Stimulated activated CD8-positive, alpha-beta memory T cell treated with anti-CD3 and anti-CD28 coated beads, Interleukin-7, amount 100 ng/mL, for 1 hour (primary cell): ENCODE measurements around the gene FLT4.

Experiments
- DNase-seq, 2 donors: peaks; one replicate each; pipeline ENCODE4 v3.0.0-alpha.2; 2020; ENCODE audit warnings: low read depth in 2 of 2

The FLT4 gene

GRCh38 chr5:180607861-180608571 lies 41.4 kb downstream of the FLT4 start:
- DNase-seq, result no peak

GRCh38 chr5:180606215-180606785 lies 43.1 kb downstream of the FLT4 start:
- DNase-seq, result no peak

- DNase-seq, result peak; percentile 18 to 39
Measured at GRCh38 chr5:180605554-180606214, 43.7 kb downstream of the FLT4 start.

DNA sequence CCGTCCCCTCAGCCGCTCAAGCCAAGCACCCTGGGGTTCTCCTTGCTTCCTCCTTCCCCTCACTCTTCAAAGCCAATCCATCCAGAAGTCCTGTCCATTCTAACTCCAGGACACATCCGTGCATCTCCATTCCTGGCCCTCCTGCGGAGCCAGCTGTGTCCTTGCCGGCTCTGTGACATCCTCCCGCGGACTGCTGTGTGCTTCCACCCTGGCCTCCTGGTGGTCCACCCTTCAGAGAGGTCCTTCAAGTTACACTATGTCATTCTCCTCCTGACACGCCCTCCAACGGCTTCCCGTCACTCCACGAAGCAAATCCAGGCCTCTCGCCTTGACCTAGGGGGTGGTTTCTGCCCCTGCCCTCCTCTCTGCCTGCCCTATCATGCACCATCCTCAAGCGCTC lies 45.1 kb downstream of the FLT4 start:
- no peak for DNase-seq

DNA sequence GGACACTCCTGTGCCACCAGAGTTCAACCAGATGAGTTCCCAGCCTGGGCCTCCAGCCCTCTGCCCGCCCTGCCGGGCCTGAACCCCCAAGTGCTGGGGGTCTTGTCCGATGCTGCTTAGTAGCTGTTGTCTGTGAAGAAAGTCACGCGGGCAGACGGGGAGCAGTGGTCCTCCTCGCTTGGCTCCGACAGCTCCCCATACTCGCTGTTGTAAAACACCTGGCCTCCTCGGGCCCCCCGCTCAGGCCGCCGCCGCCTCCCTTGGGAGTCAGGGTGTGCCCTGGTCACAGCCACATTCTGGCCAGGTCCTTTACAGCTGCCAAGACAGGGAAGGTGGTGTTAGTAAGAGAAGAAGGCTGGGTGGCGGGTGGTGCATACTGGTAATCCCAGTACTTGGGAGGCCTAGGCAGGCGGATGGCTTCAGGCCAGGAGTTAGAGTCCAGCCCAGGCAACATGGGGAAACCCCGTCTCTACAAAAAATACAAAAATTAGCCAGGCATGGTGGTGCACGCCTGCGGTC lies 46.3 kb downstream of the FLT4 start:
- DNase-seq, result no peak

DNA sequence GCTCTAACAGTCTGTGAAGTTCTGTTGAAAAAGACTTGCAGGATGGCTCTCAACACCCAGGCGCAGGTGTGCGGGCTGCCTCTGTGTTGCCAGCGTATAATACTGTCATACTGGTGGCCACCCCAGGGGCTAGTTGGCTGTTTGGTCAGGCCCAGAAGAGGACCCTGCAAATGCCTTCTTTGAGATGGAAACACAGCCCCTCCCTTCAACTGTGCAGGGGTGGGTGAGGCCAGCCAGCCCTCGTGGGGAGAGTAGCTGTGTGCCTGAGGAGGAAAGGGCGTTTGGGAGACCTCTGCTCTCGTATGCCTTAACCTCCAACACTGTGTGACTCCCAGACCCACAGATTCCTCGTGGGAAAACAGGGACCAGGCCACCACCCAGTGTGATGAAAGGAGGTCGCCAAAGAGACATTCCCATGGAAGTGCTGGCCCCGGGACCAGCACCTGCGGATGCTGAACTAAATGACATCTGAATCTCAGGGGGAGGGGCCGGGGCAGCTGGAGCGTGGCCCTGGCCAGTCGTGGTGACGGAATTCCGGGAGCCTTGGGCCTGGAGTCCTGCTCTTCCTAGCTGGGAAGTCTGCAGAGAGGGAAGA lies 46.8 kb downstream of the FLT4 start:
- no peak for DNase-seq

- DNase-seq, result no peak
Measured at GRCh38 chr5:180601591-180602480, 47.6 kb downstream of the FLT4 start.

DNA sequence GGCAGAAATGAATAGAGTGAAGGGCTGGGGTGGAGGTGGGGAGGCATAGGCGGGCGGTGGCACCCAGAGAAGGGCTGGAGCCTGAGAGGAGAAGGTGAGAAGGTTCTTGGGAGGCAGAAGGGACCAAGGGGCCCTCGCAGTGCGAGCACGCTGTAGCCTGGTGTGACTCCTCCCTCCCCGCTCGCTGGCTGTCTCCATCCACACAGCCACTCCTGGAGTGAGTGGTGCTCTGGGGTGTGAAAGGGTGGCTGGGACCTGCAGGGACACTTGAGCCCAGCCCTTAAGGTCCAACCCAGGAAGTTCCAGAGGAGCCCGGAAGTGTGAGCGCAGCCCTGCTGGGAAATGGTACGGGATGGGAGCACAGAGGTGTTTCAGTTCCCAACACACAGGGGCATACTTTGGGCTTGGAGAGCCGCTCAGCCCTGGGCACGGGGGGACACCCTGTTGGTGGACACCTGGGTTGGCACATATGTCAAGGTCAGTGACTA lies 48.8 kb downstream of the FLT4 start:
- no peak for DNase-seq

DNA sequence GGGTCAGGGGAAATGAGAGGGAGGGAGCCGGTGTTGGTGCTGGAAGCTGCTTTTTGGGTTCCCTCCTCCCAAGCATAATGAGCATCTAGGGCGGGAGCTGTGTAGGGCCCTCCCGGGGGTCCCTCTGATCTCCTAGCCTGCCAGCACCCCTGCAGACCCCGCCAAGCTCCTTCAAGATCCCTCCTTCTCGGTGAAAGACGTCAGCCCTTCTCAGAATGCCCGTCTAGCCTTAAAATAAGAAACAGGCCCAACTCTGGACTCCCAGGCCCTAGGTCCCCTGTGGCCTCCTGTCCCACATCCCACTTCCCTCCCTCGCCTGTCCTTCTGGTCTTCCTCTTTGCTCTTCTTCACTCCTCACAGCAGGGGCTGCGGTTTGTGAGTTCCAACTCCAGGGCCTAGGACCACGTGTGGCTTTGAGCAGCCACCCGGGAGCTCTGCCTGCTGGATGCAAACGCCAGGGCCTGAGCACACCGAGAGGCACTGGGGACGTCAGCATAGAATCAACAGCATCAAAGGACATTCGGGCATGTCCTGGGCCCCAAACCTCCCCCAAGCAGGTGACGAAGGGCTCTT lies 49.3 kb downstream of the FLT4 start:
- no peak for DNase-seq

DNA sequence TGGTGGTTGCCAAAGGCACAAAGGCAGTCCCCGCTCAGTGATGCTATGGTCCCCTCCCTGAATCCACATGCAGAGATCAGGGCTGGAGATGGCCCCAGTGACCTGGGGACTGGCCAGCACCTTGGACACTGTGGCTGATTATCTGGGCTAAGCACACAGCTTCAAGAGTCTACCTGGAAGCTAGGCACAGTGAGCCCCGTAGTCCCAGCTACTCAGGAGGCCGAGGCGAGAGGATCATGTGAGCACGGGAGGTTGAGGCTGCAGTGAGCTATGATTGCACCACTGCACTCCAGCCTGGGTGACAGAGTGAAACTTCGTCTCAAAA lies 49.8 kb downstream of the FLT4 start:
- DNase-seq, result no peak

DNA sequence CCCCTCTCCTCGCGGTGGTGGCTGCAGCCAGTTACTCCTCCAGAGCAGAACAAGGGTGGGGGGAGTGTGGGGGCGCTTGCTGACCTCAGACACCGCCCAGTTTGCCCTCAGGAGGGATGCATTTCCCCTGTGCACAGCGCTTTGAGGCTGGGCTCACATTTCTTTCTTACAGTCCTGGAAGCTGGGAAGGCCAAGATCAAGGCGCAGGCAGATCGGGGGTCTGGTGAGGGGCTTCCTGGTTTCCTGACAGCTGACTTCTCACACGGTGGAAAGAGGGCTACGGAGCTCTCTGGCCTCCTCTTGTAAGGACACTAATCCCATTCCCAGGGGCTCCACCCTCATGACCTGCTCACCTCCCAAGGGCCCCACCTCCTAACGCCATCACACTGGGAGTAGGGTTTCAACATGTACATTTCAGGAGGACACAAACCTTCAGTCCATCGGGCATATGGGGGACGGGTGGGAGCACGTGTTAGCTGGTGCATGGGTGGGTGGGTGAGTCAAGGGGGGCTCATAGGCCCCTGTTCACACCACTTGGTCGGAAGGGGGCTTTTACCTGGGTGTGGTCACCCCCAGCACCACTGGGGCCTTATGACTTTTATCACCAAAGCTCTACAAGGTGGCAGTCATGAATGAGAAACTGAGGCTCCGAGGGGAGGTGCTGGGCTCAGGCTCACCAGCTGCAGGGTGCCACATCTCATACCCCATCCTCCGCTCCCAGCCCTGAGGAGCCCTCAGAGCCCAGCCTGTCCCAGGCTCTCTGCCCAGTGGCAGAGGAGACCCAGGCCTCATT lies 50.4 kb downstream of the FLT4 start:
- DNase-seq, result no peak

DNA sequence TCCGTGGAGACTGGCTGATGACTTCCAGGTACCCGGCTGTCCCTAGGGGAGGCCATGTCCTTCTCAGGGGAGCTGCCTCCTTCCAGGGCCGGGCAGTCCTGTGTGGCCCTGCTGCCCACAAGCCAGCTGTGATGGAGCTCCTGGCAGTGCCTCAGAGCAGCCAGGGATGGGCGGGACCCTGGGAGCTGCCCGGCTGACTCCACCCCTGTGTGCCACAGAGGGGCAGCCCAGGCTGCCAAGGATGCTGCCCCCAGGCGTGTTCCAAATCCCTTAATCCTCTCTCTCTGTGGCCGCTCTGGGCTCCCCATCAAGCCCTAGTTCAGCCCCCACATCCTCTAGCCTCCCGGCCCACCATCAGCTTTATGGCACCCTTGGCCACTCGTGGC lies 51.1 kb downstream of the FLT4 start:
- DNase-seq, result no peak

DNA sequence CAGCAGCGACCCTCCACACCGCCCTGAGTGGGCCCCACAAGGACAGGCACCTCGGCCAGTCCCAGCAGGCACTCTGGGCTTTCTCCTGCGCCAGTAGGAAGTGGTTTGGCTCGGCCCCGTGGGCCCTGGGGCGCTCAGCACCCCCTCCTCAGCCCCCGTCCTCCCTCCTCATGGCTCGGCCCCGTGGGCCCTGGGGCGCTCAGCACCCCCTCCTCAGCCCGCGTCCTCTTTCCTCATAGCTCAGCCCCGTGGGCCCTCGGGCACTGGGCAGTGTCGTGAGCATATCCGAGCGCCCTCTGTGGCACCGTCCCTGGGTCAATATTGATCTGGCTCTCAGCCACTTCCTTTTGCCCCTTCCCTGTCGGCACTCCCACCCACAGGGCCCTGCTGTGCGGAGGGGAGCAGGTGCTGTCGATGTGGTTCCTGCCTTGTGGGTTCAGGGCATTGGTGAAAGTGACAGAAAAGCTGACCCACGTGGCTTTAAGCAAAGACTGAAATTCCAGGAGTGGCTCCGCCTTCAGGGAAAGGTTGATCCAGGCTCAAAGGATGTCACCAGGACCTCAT lies 52.6 kb downstream of the FLT4 start:
- no peak for DNase-seq

DNA sequence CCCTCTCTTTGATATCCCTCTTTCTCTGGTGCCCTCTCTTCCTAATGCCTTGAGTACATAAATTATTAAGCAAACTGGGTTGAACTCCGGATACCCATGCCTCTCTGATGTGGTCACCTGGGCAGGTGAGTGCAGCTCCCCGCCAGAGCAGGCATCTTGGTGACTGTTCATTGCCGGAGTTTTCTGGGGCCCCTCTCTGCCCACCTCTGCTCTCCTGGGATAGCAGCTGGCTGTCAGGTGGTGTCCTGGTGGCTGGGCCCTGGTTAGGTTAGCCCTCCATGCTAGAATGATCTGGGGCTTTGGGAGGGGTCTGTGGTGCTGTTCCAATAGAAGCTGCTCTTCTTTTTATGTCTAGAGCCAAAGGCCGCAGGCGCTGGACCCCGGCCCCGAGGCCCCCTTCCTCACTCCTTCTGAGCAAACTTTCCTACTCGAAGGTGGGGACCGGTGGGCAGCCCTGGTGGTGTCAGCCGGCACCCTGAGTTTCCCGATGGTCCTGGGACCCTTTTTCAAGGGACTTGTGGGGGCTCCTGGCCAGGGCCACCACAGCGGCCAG lies 53.2 kb downstream of the FLT4 start:
- DNase-seq, result no peak

DNA sequence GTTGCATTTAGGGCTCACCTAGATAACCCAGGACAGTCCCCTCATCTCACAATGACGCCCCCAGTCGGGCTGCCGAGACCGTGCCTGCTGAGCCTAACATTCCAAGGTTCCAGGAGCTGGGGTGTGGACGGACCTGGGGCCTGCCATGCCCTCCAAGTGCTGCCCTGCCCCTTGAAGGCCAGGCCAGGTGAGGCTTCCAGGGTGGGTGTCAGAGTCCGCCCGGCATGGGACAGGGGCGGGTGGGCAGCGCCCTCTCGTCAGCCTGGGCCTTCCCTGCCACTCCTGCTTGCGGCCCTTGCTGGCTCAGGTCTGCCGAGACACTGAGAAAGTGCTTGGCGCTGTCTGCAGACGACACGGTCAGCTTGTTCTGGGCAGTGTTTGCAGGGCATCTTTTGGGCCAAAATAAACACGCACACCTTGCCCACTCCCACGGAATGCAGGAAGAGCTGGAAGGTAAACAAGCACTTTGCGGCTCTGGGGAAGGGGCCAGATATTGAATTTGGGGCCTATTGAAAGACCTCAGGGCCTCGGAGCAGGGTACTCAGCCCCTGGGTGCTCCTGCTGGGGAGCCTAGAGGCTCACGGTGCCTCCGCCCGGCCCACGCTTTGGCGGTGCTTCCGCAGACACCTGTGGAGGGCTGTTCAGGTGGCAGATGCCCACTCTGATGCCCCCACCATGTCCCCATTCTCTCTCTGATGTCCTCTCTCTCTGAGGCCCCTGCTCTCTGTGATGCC lies 53.9 kb downstream of the FLT4 start:
- DNase-seq, result no peak

DNA sequence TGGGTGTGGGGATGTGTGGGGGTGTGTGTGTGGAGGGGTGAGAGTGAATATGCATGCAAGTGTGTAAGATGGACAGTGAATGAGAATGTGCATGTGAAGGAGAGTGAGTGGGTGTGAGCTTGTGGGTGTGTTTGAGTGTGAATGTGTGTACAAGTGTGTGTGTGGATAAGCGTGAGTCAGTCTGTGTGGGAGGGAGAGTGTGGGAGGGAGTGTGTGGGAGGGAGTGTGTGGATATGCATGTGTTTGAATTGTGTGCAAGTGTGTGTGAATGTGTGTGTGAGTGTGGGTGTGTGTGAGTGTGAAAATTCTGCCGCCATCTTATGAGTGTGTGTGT lies 54.4 kb downstream of the FLT4 start:
- no peak for DNase-seq

DNA sequence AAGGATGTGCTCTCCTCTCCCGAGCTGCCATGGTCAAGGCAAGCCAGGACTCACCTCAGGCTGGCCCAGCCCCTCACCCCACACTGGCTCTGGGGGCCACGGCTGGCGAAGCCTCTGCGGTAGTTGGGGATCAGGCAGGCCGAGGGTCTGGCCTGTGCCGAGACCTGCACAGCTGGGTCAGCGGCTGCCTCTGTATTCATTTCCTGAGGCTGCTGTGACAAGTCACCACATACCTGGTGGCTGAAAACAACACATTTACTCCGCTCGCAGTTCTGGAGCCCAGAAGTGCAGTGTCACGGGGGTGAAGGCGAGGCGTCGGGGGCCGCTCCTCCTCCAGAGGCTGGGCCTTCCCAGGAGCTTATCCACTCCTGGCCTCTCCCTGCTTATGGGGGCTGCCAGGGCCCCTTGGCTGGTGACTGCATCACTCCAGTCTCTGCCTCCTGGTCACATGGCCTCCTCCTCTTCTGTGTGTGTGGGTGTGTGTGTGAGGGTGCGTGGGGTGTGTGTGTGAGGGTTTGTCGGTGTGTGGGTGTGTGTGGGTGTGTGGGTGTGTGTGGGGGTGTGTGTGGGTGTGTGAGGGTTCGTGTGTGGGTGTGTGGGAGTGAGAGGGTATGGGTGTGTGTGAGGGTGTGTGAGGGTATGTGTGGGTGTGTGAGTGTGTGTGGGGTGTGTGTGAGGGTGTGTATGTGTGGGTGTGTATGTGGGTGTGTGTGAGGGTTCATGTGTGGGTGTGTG lies 54.9 kb downstream of the FLT4 start:
- no peak for DNase-seq

GRCh38 chr5:180593446-180594206 lies 55.8 kb downstream of the FLT4 start:
- DNase-seq, result no peak
